Measurements from ENCODE around the gene VMP1. TPM values are rescaled to one million over a fixed set of nuclear protein-coding genes. Genes with fewer than 3 reads are reported as not detected.

The VMP1 gene
- polyA plus RNA-seq, 2 of the 4 experiments (the other 2 are of a cell fraction) = 395 to 726 TPM

- H3K4me3 ChIP-seq = no peak overlapping the region
- peak overlapping the region; percentile 94 to 98; a peak in 5 of 6 replicates for H3K27ac ChIP-seq
- CTCF ChIA-PET = no interaction called here
- no peak overlapping the region for H3K4me2 ChIP-seq
- TF ChIP-seq HDAC2 (IDR thresholded peaks at IDR 0.05) (no peak), HEYL (CRISPR knock-in tag; IDR thresholded peaks at IDR 0.05) (no peak), ZFP36 (IDR thresholded peaks at IDR 0.05; ENCODE audit: borderline replicate concordance, partially characterized antibody) (no peak), HOXA7 (CRISPR knock-in tag; IDR thresholded peaks at IDR 0.05) (no peak), NPAS2 (CRISPR knock-in tag; IDR thresholded peaks at IDR 0.05; ENCODE audit: borderline replicate concordance) (no peak), GATA3 (IDR thresholded peaks at IDR 0.05; ENCODE audit: borderline replicate concordance) (no peak)
- POLR2A ChIA-PET = interaction anchor here (1.5 kb wide), 2 partner anchors 36 to 50 kb away, joined by 14 to 31 read pairs; no protein-coding TSS in a partner anchor
- no peak for ATAC-seq
- no peak for FAIRE-seq
- no peaks in the 10 kb centered on the region for H3K9me3 ChIP-seq
- peaks cover 67% of the 10 kb centered on the region for H3K4me1 ChIP-seq
- DNase-seq (ENCODE audit: low read depth in 1 of 2, low spot score in 1 of 2) = no peak
- 73% methylated on average over 6 of the region's 6 CpGs for WGBS (ENCODE audit: missing lambda C conversion rate)
These were observed 85.8 kb downstream of the VMP1 start for GRCh38 chr17:59793205-59793604.

DNA sequence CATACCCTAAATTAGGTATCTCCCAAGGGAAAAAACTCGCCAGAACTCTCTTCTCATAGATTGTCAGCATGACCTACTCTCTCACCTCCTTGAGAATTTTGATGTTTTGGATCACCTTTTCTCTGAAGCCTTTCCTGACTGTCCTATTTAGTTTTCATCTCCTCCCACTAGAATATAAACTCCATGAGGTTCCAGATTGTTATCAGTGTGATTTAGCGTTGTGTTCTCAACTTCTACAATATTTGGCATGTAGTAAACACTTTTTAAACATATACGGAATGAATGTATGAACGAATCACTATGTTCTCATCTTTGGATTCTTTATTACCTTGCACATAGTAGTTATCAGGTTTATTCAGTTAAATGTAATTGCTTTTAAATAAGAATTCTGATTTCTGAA is 88.7 kb downstream of the VMP1 start:
- peaks cover 57% of the 10 kb centered on the region for H3K4me1 ChIP-seq
- ATAC-seq (no peak), FAIRE-seq (peak; percentile 54), DNase-seq (ENCODE audit: low read depth in 1 of 2, low spot score in 1 of 2) (no peak)
- no peaks in the 10 kb centered on the region for H3K9me3 ChIP-seq
- ChIA-PET CTCF (interaction anchor here (0.9 to 1.0 kb wide), 3 partner anchors 9 to 42 kb away, joined by 3 read pairs; no protein-coding TSS in a partner anchor), POLR2A (interaction anchor here (1.3 kb wide), 1 partner anchor 42 kb away, joined by 5 read pairs; no protein-coding TSS in a partner anchor)
- 80% methylated on average over 4 of the region's 4 CpGs for WGBS (ENCODE audit: missing lambda C conversion rate)
- H3K4me3 ChIP-seq = no peak overlapping the region
- no peak overlapping the region; the same call in 2 of the 3 replicates for H3K4me2 ChIP-seq
- TF ChIP-seq SMC3 (IDR thresholded peaks at IDR 0.05) = no peak
- TF ChIP-seq, protein P1, sequence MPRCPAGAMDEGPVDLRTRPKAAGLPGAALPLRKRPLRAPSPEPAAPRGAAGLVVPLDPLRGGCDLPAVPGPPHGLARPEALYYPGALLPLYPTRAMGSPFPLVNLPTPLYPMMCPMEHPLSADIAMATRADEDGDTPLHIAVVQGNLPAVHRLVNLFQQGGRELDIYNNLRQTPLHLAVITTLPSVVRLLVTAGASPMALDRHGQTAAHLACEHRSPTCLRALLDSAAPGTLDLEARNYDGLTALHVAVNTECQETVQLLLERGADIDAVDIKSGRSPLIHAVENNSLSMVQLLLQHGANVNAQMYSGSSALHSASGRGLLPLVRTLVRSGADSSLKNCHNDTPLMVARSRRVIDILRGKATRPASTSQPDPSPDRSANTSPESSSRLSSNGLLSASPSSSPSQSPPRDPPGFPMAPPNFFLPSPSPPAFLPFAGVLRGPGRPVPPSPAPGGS (IDR thresholded peaks at IDR 0.05) = no peak
- TF ChIP-seq RCOR1 (IDR thresholded peaks at IDR 0.05; ENCODE audit: low read depth, low read length) = no peak
- TF ChIP-seq JUNB (IDR thresholded peaks at IDR 0.05) = no peak
- no peak for TF ChIP-seq CEBPB (IDR thresholded peaks at IDR 0.05)
- no peak for TF ChIP-seq TP53 (CRISPR knock-in tag; IDR thresholded peaks at IDR 0.05)
- TF ChIP-seq E2F6 (IDR thresholded peaks at IDR 0.05; ENCODE audit: borderline replicate concordance, low read depth) = no peak
- TF ChIP-seq CTCF (IDR thresholded peaks at IDR 0.05) = no peak
- no peak for TF ChIP-seq EHMT2 (IDR thresholded peaks at IDR 0.05; ENCODE audit: low read depth)
- TF ChIP-seq NR3C1 (IDR thresholded peaks at IDR 0.05) = no peak
- TF ChIP-seq, protein P2, sequence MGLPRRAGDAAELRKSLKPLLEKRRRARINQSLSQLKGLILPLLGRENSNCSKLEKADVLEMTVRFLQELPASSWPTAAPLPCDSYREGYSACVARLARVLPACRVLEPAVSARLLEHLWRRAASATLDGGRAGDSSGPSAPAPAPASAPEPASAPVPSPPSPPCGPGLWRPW (IDR thresholded peaks at IDR 0.05) = no peak
- no peak for TF ChIP-seq MAFK (IDR thresholded peaks at IDR 0.05; ENCODE audit: partially characterized antibody)
- TF ChIP-seq CHD2 (IDR thresholded peaks at IDR 0.05; ENCODE audit: low read length, partially characterized antibody) = no peak
- TF ChIP-seq RFX5 (IDR thresholded peaks at IDR 0.05) = no peak
- no peak for TF ChIP-seq HDAC2 (IDR thresholded peaks at IDR 0.05)
- no peak for TF ChIP-seq BHLHE40 (IDR thresholded peaks at IDR 0.05; ENCODE audit: low read depth, low read length)
- no peak for TF ChIP-seq FOSL2 (IDR thresholded peaks at IDR 0.05)
- no peak for TF ChIP-seq FOSL2 (CRISPR knock-in tag; IDR thresholded peaks at IDR 0.05)
- no peak for TF ChIP-seq MAZ (IDR thresholded peaks at IDR 0.05; ENCODE audit: borderline replicate concordance, low read depth, low read length)
- no peak for TF ChIP-seq RNF2 (IDR thresholded peaks at IDR 0.05; ENCODE audit: borderline replicate concordance, low read depth)
- peak overlapping the region; percentile 92 to 94 for H3K27ac ChIP-seq
